VCaP (cell line): ENCODE results near the gene KNOP1.
A peak's percentile ranks its signal among the peaks of the same experiment; 100 is the strongest.

Experiments used
- H3K27ac ChIP-seq: fragments of 450-650 bp; 2 replicates; pipeline ENCODE4 v1.5.1; 2017
- TF ChIP-seq, protein P1 (sequence below): fragments of 450-650 bp; conservative IDR thresholded peaks from 2 replicates; pipeline ENCODE4 v1.5.1; 2017; ENCODE audit warnings: mild to moderate bottlenecking, moderate library complexity

The KNOP1 gene, protein sequence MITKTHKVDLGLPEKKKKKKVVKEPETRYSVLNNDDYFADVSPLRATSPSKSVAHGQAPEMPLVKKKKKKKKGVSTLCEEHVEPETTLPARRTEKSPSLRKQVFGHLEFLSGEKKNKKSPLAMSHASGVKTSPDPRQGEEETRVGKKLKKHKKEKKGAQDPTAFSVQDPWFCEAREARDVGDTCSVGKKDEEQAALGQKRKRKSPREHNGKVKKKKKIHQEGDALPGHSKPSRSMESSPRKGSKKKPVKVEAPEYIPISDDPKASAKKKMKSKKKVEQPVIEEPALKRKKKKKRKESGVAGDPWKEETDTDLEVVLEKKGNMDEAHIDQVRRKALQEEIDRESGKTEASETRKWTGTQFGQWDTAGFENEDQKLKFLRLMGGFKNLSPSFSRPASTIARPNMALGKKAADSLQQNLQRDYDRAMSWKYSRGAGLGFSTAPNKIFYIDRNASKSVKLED

GRCh38 chr16:19717741-19718623 is at the start of gene KNOP1, which contains the start of gene IQCK:
TSS of gene KNOP1 (minus strand) at chr16:19718227. CDS start at chr16:19715035, 3,192 bp downstream.
TSS of gene IQCK (plus strand) at chr16:19718271. CDS start at chr16:19718307, 36 bp downstream.
- TF ChIP-seq, protein P1, sequence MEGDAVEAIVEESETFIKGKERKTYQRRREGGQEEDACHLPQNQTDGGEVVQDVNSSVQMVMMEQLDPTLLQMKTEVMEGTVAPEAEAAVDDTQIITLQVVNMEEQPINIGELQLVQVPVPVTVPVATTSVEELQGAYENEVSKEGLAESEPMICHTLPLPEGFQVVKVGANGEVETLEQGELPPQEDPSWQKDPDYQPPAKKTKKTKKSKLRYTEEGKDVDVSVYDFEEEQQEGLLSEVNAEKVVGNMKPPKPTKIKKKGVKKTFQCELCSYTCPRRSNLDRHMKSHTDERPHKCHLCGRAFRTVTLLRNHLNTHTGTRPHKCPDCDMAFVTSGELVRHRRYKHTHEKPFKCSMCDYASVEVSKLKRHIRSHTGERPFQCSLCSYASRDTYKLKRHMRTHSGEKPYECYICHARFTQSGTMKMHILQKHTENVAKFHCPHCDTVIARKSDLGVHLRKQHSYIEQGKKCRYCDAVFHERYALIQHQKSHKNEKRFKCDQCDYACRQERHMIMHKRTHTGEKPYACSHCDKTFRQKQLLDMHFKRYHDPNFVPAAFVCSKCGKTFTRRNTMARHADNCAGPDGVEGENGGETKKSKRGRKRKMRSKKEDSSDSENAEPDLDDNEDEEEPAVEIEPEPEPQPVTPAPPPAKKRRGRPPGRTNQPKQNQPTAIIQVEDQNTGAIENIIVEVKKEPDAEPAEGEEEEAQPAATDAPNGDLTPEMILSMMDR, result no peak
- peak within 1 kb of the TSS; percentile 71 for H3K27ac ChIP-seq

- no peak overlapping the region for H3K27ac ChIP-seq
- TF ChIP-seq, protein P1, result no peak
These were observed 49.5 kb upstream of the KNOP1 start for GRCh38 chr16:19767497-19767896.

- TF ChIP-seq, protein P1, result no peak
- H3K27ac ChIP-seq, result no peak overlapping the region
These were observed 49.0 kb upstream of the KNOP1 start for GRCh38 chr16:19766988-19767387.

GRCh38 chr16:19766554-19766884 is 48.5 kb upstream of the KNOP1 start:
- TF ChIP-seq, protein P1, result no peak
- no peak overlapping the region for H3K27ac ChIP-seq

- TF ChIP-seq, protein P1, result no peak
- H3K27ac ChIP-seq, result no peak overlapping the region
These were observed 48.0 kb upstream of the KNOP1 start for GRCh38 chr16:19765860-19766553.

DNA sequence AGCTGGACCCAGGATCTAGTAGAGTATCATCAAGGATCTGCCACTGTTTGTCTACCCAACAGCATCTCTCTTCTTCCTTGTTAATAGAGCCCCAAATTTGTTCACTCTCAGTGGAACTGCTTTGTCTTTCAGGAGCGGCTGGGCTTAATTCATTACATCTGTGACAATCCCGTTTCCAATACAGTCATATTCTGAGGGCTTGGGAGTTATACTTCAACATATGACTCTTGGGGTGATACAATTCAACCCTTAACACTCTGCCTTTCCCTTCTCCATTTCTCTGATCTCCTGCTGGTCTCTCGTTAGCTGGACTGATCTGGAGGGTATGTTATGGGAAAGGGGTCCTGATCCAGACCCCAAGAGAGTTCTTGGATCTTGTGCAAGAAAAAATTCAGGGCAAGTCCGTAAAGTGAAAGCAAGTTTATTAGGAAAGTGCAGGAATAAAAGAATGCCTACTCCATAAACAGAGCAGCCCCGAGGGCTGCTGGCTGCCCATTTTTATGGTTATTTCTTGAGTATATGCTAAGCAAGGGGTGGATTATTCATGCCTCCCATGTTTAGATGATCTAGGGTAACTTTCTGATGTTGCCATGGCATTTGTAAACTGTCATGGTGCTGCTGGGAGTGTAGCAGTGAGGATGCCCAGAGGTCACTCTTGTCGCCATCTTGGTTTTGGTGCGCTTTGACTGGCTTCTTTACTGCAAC is 42.5 kb upstream of the KNOP1 start:
- no peak overlapping the region for H3K27ac ChIP-seq
- TF ChIP-seq, protein P1, result no peak
